H1 (cell line): ENCODE data around the gene RPUSD1. TPM values are rescaled to one million over a fixed set of nuclear protein-coding genes. Genes with fewer than 3 reads are reported as not detected.

ENCODE experiments used
- CEBPB ChIP-seq: IDR thresholded peaks from 2 replicates; pipeline ENCODE4 v1.6.1; 2012; ENCODE audit warnings: low read depth, low read length
- RAD21 ChIP-seq, 2 experiments: IDR thresholded peaks in 1 of 2; conservative IDR thresholded peaks in 1 of 2; 2 replicates each; pipeline ENCODE4 v1.6.1; 2011; ENCODE audit warnings: low read depth in 2 of 2, low read length in 2 of 2, improper control_type of control experiment in 1 of 2, inconsistent platforms in 1 of 2, mild to moderate bottlenecking in 1 of 2, moderate library complexity in 1 of 2
- YY1 ChIP-seq: IDR thresholded peaks from 2 replicates; pipeline ENCODE4 v1.6.1; 2011; ENCODE audit warnings: low read depth, mild to moderate bottlenecking, low read length
- polyA plus RNA-seq, 7 experiments: library from polyadenylated mRNA; depleted of rRNA in 3 of 7; stranded (reverse) in 5 of 7; unstranded in 2 of 7; fragments of >200 nt in 5 of 7; fragments of 200-250 nt in 2 of 7; gene quantifications; 1 replicate in 5 of 7; 2 replicates in 1 of 7; 4 replicates in 1 of 7; pipeline versions ENCODE4 v1.2.1 to v1.2.3, GENCODE V29; 2011 to 2013; ENCODE audit warnings: missing spikeins in 2 of 7, mixed read lengths in 2 of 7
- total RNA-seq: library from RNA; stranded (reverse); fragmentation: NEBNext Ultra II Directional; extraction: Animal tissue kit (Norgen Biotek cat#: 25700); gene quantifications from 2 replicates; pipeline ENCODE4 v1.2.1, GENCODE V29; 2021
- TF ChIP-seq, protein P1 (sequence below): fragments of 300-600 bp; sonication (generic); IDR thresholded peaks from 2 replicates; pipeline ENCODE4 v1.7.1; 2012; ENCODE audit warnings: low read length, moderate library complexity, mild to moderate bottlenecking, inconsistent platforms; ENCODE audit not compliant: insufficient replicate concordance
- TF ChIP-seq, protein P2 (sequence below): IDR thresholded peaks from 2 replicates; pipeline ENCODE4 v1.6.1; 2011; ENCODE audit warnings: low read length, improper control_type of control experiment
- TF ChIP-seq, protein P3 (sequence below): IDR thresholded peaks from 2 replicates; pipeline ENCODE4 v1.6.1; 2012; ENCODE audit warnings: inconsistent platforms
- TF ChIP-seq, protein P4 (sequence below), 3 experiments: IDR thresholded peaks; 1 replicate in 2 of 3; 2 replicates in 1 of 3; pipeline versions ENCODE4 v1.5.1 to v1.6.1; 2011; ENCODE audit warnings: low read length in 3 of 3, mild to moderate bottlenecking in 3 of 3, inconsistent platforms in 2 of 3, low read depth in 1 of 3, moderate library complexity in 1 of 3; ENCODE audit not compliant: insufficient read depth in 1 of 3; ENCODE audit errors: control extremely low read depth in 1 of 3

Gene RPUSD1
- total and polyA plus RNA-seq, 2 of the 8 experiments (the other 6 are each of a cell fraction or from before 2014, with no cell fraction given): 32.2 to 61.8 TPM

DNA sequence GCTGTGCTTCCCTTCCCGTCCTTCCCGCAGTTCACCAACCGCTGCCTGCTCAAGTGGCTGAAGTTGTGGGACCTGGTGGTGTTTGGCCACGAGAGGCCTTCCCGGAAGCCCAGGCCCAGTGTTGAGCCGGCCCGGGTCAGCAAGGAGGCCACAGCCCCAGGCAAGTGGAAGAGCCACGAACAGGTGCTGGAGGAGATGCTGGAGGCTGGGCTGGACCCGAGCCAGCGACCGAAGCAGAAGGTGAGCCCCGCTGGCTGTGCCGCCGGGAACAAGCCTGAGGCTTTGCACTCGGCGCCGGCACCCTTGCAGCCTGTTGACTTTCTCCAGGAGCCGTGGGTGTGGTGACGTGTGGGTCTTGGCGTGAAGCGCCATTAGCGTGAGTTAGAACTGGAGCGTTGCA, 3.0 kb upstream of the RPUSD1 start (continued):
- TF ChIP-seq, protein P1, sequence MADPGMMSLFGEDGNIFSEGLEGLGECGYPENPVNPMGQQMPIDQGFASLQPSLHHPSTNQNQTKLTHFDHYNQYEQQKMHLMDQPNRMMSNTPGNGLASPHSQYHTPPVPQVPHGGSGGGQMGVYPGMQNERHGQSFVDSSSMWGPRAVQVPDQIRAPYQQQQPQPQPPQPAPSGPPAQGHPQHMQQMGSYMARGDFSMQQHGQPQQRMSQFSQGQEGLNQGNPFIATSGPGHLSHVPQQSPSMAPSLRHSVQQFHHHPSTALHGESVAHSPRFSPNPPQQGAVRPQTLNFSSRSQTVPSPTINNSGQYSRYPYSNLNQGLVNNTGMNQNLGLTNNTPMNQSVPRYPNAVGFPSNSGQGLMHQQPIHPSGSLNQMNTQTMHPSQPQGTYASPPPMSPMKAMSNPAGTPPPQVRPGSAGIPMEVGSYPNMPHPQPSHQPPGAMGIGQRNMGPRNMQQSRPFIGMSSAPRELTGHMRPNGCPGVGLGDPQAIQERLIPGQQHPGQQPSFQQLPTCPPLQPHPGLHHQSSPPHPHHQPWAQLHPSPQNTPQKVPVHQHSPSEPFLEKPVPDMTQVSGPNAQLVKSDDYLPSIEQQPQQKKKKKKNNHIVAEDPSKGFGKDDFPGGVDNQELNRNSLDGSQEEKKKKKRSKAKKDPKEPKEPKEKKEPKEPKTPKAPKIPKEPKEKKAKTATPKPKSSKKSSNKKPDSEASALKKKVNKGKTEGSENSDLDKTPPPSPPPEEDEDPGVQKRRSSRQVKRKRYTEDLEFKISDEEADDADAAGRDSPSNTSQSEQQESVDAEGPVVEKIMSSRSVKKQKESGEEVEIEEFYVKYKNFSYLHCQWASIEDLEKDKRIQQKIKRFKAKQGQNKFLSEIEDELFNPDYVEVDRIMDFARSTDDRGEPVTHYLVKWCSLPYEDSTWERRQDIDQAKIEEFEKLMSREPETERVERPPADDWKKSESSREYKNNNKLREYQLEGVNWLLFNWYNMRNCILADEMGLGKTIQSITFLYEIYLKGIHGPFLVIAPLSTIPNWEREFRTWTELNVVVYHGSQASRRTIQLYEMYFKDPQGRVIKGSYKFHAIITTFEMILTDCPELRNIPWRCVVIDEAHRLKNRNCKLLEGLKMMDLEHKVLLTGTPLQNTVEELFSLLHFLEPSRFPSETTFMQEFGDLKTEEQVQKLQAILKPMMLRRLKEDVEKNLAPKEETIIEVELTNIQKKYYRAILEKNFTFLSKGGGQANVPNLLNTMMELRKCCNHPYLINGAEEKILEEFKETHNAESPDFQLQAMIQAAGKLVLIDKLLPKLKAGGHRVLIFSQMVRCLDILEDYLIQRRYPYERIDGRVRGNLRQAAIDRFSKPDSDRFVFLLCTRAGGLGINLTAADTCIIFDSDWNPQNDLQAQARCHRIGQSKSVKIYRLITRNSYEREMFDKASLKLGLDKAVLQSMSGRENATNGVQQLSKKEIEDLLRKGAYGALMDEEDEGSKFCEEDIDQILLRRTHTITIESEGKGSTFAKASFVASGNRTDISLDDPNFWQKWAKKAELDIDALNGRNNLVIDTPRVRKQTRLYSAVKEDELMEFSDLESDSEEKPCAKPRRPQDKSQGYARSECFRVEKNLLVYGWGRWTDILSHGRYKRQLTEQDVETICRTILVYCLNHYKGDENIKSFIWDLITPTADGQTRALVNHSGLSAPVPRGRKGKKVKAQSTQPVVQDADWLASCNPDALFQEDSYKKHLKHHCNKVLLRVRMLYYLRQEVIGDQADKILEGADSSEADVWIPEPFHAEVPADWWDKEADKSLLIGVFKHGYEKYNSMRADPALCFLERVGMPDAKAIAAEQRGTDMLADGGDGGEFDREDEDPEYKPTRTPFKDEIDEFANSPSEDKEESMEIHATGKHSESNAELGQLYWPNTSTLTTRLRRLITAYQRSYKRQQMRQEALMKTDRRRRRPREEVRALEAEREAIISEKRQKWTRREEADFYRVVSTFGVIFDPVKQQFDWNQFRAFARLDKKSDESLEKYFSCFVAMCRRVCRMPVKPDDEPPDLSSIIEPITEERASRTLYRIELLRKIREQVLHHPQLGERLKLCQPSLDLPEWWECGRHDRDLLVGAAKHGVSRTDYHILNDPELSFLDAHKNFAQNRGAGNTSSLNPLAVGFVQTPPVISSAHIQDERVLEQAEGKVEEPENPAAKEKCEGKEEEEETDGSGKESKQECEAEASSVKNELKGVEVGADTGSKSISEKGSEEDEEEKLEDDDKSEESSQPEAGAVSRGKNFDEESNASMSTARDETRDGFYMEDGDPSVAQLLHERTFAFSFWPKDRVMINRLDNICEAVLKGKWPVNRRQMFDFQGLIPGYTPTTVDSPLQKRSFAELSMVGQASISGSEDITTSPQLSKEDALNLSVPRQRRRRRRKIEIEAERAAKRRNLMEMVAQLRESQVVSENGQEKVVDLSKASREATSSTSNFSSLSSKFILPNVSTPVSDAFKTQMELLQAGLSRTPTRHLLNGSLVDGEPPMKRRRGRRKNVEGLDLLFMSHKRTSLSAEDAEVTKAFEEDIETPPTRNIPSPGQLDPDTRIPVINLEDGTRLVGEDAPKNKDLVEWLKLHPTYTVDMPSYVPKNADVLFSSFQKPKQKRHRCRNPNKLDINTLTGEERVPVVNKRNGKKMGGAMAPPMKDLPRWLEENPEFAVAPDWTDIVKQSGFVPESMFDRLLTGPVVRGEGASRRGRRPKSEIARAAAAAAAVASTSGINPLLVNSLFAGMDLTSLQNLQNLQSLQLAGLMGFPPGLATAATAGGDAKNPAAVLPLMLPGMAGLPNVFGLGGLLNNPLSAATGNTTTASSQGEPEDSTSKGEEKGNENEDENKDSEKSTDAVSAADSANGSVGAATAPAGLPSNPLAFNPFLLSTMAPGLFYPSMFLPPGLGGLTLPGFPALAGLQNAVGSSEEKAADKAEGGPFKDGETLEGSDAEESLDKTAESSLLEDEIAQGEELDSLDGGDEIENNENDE: no peak
- no peak for TF ChIP-seq CEBPB
- TF ChIP-seq, protein P2, sequence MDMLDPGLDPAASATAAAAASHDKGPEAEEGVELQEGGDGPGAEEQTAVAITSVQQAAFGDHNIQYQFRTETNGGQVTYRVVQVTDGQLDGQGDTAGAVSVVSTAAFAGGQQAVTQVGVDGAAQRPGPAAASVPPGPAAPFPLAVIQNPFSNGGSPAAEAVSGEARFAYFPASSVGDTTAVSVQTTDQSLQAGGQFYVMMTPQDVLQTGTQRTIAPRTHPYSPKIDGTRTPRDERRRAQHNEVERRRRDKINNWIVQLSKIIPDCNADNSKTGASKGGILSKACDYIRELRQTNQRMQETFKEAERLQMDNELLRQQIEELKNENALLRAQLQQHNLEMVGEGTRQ: no peak
- no peak for TF ChIP-seq RAD21 (IDR thresholded peaks at IDR 0.05 in 1 of 2, conservative IDR thresholded peaks at IDR 0.05 in 1 of 2; ENCODE audit: low read depth in 2 of 2, low read length in 2 of 2)
- TF ChIP-seq, protein P3, sequence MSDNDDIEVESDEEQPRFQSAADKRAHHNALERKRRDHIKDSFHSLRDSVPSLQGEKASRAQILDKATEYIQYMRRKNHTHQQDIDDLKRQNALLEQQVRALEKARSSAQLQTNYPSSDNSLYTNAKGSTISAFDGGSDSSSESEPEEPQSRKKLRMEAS: no peak
- no peak for TF ChIP-seq YY1
- TF ChIP-seq, protein P4, sequence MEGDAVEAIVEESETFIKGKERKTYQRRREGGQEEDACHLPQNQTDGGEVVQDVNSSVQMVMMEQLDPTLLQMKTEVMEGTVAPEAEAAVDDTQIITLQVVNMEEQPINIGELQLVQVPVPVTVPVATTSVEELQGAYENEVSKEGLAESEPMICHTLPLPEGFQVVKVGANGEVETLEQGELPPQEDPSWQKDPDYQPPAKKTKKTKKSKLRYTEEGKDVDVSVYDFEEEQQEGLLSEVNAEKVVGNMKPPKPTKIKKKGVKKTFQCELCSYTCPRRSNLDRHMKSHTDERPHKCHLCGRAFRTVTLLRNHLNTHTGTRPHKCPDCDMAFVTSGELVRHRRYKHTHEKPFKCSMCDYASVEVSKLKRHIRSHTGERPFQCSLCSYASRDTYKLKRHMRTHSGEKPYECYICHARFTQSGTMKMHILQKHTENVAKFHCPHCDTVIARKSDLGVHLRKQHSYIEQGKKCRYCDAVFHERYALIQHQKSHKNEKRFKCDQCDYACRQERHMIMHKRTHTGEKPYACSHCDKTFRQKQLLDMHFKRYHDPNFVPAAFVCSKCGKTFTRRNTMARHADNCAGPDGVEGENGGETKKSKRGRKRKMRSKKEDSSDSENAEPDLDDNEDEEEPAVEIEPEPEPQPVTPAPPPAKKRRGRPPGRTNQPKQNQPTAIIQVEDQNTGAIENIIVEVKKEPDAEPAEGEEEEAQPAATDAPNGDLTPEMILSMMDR (IDR thresholded peaks at IDR 0.05; ENCODE audit: control extremely low read depth in 1 of 3, insufficient read depth in 1 of 3, low read depth in 1 of 3, low read length in 3 of 3): no peak
